HuH-7 (cell line): ENCODE data around the gene ANKMY1.

ENCODE experiments used
- DNase-seq: peaks from one replicate; pipeline ENCODE4 v3.0.0; 2011; ENCODE audit warnings: low spot score

Gene ANKMY1

DNA sequence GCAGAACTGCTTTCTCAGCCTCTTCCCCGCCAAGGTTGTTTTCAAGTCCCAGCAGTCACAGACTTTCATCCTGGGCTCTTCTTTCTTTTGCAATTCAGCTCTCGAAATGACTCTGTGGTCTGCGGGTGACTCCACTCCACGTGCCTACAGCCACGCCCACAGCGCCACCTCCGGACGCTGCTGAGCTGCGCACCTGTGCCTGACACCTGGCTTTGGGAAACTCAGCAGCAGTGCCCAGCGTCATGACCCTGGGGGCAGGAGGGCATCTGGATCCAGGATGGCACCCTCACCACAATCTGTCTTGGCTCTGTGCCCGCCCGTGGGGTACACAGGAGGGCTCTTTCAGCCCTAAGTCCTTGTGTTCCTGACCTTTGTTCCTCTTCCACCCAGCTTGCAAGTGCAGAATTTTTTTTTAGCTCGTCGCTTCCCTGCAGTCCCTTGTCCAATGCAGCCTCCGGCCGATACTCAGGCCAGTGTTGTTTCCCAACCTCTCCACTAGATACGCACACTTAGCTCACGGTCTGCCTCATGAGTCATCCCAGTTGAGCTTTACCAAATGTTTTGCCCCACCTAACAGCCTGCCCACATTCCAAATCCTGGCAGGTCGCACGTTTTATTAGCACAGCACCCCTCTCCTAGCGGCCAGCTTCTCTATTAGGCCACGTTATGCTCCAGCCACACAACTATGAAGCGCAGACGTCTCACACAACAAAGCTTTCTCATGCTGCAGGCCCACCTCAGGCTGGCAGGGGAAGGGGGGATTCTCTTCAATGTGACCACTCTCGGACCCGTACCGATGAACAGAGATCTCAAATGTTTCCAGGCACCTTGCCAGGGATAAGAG, 22.2 kb upstream of the ANKMY1 start:
- DNase-seq = peak; percentile 48

DNA sequence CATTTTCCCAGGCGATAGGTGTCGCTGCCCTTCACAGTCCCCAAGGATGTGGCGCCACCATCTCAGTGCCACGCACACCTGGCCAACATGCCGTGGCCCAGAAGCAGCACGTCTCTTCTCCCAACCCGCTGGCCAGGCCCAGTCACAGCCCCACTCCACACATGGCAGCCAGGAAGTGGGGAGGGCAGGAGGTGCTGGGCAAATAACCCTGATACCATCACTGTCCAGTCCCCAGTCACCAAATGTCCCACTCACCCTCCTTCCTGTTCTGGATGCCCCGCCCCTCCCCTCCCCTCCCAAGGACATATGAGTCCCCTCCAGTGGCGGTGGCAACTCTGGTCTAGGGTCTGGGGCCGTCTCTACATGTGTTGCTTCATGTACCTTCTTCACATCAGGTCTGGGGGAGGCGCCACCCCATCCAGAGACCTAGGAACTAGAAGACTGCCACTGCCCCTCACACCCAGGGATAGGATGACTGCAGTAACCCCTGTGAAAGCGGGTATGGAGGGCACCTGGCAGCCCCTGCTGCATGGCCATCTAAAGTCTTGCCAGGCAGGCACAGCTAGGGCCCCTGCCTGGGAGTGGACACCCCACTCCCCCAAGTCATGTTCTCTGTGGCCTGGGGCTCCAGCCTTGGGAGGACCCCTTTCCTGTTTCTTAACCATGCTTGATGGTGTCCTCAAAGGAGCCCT, 21.4 kb upstream of the ANKMY1 start:
- DNase-seq = no peak

DNA sequence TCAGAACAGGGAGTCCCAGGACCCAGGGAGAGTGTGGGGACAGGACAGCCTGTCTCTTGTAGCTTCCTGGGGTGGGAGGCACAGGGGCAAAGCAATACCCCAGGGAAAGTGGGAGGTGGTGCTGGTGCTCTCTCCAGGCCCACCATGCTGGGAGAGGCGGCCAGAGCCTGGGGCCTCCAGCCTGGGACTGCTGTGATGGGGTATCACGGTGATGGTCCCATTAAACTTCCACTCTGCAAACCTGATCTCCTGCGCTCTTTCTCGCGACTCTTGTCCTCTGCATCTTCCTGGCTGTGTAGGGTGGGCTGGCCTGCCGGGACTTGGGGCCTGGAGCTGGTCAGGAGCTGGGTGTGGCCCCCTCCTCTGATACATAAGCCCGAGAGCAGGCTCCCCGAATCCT, 20.7 kb upstream of the ANKMY1 start:
- DNase-seq = no peak

DNA sequence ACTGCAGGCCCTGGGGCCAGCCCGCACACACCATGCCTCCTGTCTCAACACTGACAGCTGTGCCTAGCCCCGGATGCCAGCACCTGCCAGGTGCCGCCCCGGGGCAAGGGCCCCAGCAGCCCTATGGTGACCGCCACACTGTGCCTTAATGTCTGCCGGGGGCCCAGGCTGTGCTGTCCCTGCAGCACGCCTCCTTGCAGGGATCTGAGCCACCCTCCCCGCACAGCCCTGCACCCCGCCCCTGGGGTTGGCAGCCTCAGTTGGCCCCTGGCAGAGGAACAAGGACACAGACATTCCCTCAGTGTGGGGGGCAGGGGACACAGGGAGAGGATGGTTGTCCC, 20.3 kb upstream of the ANKMY1 start:
- DNase-seq = no peak

DNA sequence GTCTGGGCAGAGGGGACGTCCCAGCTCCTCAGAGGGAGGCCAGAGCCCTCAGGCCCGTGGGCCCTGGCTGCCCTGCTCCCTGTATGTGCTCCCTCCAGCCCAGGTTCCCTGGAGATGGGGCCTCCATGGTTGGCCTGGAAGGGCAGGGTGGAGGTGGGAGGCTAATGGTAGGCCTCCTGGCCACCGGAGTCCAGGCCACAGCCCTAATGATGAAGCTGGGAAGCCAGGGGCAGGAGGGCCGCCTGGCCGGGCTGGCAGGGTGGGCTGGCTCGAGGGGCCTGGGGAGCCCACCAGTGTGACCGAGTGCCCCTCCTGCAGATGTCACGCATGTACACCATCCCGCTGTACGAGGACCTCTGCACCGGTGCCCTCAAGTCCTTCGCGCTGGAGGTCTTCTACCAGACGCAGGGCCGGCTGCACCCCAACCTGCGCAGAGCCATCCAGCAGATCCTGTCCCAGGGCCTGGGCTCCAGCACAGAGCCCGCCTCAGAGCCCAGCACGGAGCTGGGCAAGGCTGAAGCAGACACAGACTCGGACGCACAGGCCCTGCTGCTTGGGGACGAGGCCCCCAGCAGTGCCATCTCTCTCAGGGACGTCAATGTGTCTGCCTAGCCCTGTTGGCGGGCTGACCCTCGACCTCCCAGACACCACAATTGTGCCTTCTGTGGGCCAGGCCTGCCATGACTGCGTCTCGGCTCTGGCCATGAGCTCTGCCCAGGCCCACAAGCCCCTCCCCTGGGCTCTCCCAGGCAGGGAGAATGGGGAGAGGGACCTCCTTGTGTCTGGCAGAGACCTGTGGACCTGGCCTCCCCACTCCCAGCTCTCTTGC, 19.7 kb upstream of the ANKMY1 start:
- DNase-seq = no peak

DNA sequence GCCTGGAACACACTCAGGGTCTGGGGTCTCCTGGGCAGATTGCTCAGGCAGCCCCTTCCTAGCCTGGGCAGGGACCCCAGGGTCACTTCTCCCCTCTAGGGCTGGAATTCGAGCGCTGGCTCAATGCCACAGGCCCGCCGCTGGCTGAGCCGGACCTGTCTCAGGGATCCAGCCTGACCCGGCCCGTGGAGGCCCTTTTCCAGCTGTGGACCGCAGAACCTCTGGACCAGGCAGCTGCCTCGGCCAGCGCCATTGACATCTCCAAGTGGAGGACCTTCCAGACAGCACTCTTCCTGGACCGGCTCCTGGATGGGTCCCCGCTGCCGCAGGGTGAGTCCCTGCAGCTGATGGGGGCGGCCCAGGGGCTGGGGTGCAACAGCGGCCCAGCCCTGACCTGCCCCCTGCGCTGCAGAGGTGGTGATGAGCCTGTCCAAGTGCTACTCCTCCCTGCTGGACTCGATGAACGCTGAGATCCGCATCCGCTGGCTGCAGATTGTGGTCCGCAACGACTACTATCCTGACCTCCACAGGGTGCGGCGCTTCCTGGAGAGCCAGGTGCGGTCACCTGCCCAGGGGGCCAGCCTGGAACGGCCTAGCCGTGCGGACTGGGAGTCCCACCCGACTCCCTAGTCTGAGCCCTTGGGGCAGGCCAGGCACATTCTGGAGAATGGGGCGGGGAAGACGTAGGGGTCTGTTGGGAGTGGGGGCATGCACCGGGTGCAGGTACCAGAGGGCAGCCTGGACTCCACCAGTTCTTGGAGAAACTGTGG, 18.8 kb upstream of the ANKMY1 start:
- no peak for DNase-seq

DNA sequence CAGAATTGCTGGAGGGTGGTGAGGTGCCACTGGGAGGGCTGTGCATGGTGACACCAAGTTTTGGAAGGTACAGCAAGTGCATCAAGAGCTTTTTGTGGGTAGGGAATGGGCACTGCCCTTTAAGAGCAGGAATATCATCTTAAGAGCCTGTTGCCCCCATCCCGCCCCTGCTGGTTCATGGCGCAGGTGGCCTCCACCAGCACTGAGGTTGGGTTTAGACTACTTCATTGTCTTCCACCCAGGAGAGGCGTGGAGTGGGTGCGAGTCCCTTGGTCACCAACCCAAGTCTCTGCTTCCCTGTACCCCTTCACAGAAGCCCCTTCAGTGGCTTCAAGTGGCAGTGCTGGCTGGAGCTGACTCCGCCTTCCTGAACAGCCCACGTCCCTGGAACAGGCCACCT, 18.2 kb upstream of the ANKMY1 start:
- no peak for DNase-seq

DNA sequence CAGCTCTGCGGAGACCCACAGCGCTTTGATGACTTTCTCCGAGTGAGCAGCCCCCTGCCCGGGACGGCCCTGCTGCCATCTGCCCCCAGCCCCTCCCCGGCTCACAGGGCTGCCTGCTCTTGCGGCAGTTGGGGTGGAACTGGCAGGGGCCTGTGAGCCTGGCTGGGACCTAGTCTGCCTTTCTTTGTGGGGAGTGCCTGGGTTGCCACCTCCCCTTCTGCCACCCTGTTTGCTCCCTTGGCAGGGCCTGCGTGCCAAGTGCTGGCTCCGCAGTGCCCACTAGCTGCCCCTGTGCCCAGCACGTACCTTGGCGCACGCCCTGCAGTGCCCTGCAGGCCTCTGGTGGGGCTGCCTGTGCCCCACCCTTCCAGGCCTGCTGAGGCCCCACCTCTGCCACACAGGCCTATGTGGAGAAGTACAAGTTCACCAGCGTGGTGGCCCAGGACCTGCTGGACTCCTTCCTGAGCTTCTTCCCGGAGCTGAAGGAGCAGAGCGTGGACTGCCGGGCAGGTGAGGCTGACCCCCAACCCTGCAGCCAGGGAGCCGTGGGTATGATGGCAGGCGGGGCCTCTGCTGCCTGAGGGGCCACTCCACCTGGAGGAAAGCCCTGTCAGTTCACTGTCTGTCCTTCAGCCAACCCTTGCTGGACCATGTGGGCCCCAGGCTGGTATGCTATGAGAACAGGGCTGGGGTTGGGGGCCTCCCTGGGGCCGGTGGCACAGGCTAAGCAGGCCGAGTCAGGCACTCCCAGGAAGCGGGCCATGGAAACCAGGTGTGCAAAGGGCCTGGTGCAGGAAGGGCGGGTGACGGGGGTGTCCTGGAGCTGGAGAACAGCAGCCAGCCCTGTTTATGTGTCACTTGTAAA, 17.5 kb upstream of the ANKMY1 start:
- DNase-seq = no peak

DNA sequence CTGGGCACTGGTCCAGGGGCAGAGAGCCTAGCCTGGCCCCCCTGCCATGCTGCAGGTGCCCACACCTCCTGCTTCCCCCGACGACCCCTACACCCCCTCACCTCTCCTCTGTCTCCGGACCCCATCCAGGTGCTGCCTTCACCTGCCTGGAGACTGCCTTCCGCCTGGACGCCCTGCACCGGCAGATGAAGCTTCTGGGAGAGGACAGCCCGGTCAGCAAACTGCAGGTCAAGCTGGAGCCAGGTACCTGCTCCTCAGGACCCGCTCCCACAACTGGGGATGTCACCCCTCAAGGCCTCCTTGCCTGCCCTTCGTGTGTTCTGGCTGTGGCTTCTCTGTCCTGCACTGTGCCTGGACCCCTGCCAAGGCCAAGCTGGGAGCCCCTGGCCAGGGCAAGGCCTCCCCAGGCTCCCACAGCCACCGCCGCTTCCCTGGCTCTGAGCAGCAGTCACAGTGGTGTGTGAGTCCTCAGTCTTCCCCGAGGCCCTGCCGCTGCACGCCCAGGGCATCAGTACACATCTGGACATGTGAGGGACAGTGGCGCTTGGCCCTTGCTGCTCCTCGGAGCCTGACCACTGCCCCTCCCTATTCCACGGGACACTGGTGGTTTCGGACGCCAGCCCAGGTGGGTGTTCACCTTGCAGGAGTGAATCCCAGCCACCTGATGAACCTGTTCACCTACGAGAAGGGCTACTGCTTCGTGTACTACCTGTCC, 16.8 kb upstream of the ANKMY1 start:
- no peak for DNase-seq

DNA sequence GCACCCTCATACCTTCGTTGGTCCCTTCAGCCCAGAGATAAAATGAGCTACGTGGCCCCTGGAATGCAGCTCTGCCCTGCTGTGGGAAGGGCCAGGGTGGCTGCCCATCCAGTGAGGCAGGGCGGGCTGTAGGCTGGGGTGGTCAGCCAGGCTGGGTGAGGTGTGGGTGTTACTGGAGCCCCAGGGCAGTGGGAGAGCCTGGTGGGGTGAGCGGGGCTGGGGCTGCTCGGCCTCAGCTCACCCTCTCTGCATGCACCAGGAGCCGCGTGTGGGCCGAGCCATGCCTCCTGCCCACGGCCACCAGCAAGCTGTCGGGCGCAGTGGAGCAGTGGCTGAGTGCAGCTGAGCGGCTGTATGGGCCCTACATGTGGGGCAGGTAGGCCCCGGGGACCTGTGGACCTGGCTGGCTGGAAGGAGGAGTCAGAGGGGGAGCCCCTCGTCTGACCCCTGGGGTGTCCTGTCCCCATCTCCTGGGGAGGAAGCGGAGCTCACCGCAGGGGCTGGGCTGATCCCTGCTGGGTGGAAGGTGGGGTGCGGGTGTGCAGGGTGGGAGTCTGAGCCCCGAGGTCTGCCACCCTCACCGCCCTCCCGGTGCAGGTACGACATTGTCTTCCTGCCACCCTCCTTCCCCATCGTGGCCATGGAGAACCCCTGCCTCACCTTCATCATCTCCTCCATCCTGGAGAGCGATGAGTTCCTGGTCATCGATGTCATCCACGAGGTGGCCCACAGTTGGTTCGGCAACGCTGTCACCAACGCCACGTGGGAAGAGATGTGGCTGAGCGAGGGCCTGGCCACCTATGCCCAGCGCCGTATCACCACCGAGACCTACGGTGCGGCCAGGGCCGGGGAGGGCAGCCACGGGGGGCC, 16.0 kb upstream of the ANKMY1 start:
- no peak for DNase-seq

DNA sequence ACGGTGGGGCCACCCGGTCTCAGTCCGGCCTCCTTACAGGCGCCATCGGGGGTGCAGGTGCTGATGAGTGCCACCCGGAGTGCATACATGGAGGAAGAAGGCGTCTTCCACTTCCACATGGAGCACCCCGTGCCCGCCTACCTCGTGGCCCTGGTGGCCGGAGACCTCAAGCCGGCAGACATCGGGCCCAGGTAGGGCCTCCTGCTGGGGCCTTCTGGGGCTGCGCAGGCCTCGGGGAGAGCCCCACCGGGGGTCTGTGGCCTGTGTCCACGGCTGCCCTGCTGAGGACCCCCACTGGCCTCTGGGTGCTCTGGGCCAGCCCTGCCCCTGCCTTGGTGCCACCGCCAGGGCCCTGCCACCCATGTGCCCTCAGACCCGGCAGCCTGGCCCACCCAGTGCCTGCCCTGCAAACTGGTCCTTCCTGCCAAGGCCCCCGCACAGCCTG, 15.3 kb upstream of the ANKMY1 start:
- DNase-seq = no peak

DNA sequence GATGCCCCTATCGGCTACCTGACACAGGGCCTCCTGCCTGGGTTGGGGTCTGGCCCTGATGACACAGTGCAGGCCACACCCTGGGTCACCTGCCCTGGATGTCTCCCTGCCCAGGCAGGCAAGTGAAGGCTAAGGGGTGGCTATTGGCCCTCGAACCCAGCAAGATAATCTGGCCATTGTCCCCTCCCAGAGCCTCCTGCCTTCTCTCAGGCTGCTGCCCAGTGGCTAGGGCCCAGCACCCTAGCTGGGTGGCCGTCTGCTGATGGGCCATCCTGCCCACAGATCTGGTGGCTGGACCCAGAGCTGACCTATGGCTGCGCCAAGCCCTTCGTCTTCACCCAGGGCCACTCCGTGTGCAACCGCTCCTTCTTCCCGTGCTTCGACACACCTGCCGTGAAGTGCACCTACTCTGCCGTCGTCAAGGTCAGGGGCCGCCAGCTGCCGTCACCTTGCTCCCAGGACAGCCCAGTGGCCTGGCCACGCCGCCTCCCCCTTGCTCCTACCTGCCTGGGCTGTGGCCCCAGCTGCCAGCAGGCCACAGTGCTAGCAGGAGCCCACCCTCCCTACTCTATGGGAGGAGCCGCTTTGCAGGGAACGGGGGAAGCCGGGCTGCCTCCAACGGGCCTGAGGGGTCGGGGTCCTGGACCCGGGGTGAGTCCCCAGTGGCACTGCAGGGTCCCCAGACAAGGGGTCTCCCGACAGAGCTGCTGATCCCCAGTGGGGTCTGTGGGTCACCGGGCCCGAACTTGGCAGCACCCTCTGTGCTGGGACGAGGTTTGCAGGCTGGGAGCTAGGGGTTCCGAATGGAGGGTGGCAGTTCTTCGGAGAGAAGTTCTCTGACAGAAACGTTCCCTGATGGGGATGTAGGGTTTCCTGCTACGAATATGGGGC, 14.6 kb upstream of the ANKMY1 start:
- no peak for DNase-seq

DNA sequence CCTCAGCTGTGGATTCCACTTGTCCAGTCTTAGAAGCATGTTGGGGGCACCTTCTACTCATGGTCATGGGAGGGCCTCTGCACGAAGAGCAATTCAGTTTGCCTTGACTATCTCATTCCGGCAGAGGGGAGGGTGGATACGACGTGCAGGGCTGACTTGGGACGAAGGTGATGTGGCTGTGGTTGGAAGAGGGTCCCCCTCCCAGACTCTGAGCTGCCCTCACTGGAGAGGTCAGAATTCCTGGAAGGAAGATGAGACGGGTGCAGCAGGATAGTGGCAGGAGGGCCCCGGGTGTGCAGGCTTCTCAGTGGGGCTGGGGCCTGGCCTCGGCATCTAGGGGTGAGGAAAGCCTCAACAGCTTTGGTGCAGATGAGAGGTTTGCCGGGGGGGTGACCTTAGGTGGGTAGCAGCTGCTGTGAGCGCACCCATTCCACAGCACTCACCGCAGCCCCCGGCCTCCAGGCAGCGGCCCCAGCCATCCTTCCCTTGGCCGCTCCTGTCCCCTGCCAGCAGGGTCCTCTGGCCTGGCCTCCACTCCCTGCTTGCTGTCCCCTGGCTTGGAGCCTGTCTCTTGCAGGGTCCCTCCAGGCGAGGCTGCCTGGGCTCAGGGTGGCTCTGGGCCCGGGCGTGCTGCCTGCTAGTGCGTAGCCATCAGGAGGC, 13.7 kb upstream of the ANKMY1 start:
- DNase-seq = no peak

DNA sequence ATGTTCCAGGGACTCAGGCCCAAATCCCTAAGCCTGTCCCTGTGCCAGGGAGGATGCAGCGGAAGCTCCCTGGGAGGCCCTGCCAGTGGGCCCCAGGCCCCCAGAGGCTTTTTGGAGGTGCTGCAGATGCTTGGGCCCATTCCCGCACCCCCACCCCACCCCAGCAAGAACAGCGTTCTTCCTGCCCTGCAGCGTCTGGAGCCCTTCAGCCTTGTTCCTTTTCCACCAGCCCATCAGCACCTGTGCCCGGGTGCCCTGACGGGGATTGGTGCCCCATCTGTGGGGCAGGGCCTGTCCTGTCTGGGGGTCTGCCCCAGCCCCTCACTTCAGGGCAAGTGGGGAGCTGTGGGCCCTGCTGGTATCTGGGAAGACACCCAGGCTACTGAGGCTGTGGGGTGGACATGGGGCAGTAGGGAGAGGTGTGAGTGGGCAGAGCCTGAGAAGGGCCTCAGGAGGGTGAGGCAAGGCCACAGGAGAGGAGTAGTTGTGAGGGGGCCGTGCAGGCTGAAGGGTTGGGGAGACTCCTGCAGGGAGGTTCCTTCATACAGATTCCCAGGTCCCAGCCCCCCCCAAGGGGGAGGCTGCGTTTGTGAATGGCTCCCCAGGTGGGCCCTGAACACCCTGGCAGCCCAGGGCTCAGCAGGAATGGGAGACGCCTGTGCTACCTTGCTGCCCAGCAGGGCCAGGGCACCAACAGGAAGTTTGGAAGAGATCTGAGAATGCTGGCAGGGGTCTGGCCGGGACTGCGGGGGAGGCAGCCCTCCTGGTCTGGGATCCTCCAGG, 12.9 kb upstream of the ANKMY1 start:
- no peak for DNase-seq

DNA sequence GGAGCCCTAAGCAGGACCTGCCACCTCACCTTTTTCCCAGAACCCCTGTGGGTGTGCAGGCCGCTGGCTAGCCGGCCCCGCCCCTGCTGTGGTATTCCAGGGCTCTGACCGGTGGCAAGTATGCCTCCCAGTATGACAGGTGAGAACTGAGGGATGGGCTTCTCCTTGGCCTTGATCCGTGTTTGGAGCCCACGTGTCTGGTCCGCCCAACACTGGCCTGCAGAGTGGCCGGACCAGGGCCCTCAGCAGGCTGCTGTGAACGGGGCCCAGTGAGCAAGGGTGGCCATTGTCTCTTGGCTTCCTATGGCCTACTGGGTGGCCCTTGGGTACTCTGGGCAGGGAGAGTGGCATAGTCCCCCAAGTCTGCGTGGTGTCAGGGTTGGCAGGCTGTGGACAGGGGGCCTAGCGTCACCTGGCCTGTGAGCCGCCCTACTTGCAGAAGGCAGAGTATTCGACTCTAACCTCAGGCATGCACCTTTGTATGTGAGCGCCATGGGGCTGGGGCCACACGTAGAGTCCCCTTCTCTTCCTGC, 12.3 kb upstream of the ANKMY1 start:
- DNase-seq = no peak

DNA sequence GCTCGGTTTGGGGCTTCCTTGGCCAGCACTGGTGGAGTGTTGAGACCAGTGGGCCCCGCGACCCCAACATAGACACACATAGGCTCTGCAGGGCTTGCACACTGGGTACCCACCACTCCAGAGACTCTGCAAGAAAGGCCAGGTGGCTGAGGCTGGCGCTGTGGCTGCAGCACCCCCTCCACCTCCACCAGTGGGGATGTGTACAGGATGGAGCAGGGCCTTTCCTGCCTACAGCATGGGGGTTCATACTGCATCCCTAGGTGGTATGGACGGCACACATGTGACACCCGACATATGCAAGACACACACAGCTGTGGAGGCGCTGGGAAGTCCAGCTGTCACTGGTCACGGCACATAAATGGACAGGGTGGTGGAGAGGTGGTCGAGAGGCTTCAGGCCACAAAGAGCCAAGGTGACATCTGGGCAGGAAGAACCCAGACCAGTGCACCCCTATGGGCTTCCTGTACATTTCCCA, 11.8 kb upstream of the ANKMY1 start:
- no peak for DNase-seq
